Gastrocnemius medialis (tissue), 4 donors: ENCODE data around the gene DUSP1.

Source experiments
- POLR2A ChIP-seq, 2 donors: fragments of 450-650 bp; IDR thresholded peaks; one replicate each; pipeline ENCODE4 v1.6.1; 2017; ENCODE audit warnings: antibody characterized with exemption in 2 of 2, mild to moderate bottlenecking in 2 of 2, moderate library complexity in 2 of 2
- TF ChIP-seq, protein P1 (sequence below), 5 experiments: fragments of 450-650 bp in 3 of 5; fragments of 200-600 bp in 2 of 5; sonication (generic) in 2 of 5; IDR thresholded peaks in 4 of 5; conservative IDR thresholded peaks in 1 of 5; 1 replicate in 4 of 5; 2 replicates in 1 of 5; pipeline ENCODE4 v1.5.1; 2016 to 2019; ENCODE audit warnings: antibody characterized with exemption in 5 of 5, mild to moderate bottlenecking in 3 of 5, moderate library complexity in 3 of 5

DNA sequence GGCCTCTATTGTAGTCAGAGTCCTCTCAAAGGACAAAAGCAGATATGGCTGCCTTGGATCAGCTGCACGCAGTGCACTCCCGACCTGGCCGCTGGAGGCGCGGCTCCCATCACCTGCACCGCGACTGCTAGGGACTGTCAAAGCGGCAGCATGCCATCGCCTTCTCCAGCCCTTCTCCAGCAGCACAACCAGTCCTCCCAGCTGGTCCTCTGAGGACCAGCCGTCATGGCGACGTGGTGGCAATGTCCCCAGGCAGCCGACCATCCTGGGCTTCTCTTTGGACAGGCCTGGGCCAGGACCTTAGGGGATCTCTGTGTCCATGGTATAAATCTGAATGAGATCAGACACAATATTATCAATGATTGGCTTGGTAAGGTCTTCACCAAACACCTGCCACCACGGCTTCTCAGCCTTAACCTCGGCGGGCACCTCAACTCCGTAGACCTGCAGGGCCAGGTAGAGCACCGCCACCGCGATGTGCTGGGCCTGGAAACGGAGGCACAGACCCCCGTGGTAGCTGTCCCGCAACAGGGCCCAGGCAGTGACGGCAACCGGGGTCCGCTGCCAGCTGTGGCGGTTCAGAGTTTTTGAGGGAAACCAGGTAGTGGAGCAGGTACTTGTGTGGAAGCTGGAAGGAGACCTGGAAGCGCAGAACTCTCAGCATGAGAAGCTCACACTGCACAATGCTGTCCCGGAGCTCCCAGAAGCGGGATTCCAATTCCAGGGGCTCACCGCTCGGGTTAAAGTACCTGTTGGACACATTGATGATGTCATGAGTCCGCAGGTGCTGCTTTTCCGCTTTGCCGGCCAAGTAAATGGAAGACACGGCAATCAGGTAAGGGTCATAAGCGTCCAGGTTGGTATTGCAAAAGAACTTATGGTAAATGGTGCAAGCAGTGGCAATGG, 8.5 kb downstream of the DUSP1 start:
- TF ChIP-seq, protein P1, sequence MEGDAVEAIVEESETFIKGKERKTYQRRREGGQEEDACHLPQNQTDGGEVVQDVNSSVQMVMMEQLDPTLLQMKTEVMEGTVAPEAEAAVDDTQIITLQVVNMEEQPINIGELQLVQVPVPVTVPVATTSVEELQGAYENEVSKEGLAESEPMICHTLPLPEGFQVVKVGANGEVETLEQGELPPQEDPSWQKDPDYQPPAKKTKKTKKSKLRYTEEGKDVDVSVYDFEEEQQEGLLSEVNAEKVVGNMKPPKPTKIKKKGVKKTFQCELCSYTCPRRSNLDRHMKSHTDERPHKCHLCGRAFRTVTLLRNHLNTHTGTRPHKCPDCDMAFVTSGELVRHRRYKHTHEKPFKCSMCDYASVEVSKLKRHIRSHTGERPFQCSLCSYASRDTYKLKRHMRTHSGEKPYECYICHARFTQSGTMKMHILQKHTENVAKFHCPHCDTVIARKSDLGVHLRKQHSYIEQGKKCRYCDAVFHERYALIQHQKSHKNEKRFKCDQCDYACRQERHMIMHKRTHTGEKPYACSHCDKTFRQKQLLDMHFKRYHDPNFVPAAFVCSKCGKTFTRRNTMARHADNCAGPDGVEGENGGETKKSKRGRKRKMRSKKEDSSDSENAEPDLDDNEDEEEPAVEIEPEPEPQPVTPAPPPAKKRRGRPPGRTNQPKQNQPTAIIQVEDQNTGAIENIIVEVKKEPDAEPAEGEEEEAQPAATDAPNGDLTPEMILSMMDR (IDR thresholded peaks at IDR 0.05 in 4 of 5, conservative IDR thresholded peaks at IDR 0.05 in 1 of 5), result no peak
- TF ChIP-seq POLR2A (IDR thresholded peaks at IDR 0.05), result no peak
